SK-N-MC (cell line): ENCODE measurements around the gene UST.

ENCODE experiments used
- EZH2 ChIP-seq: fragments of 200-600 bp; sonication (generic); IDR thresholded peaks from one replicate; pipeline ENCODE4 v1.6.1; 2017; ENCODE audit warnings: antibody characterized with exemption
- POLR2AphosphoS5 ChIP-seq: IDR thresholded peaks from 2 replicates; pipeline ENCODE4 v1.6.1; 2012; ENCODE audit warnings: mild to moderate bottlenecking, low read depth, low read length, borderline replicate concordance

DNA sequence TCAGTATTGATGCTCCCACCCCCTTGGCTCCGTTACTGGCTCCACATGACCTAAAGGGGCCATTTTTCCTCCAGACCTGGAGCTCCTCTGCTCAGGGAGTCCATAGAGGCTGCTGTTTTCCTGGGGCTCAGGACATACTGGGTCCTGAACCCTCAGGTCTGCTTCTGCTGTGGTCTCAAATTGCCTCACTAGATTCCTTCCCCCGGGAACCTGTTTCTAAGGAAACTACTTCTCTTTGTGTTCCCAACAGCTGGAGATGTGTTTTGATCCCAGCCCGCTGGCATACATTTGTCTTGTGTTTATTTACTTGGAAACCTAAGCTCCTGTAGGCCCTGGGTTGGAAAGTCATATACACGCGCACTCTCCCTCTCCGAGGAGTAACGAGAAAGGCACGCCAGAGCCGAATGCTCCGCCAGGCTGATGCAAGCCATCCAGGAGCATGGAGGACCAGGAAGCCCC is 222.8 kb downstream of the UST start:
- TF ChIP-seq EZH2 (no peak), POLR2AphosphoS5 (no peak)
